ENCODE measurements around the gene EPB41L5. TPM values are rescaled to one million over a fixed set of nuclear protein-coding genes. Genes with fewer than 3 reads are reported as not detected.

The EPB41L5 gene
- total and polyA plus RNA-seq, 2 donors (not counting 3 experiments of a cell fraction or from before 2014, with no cell fraction given): 8.4 to 13.6 TPM

DNA sequence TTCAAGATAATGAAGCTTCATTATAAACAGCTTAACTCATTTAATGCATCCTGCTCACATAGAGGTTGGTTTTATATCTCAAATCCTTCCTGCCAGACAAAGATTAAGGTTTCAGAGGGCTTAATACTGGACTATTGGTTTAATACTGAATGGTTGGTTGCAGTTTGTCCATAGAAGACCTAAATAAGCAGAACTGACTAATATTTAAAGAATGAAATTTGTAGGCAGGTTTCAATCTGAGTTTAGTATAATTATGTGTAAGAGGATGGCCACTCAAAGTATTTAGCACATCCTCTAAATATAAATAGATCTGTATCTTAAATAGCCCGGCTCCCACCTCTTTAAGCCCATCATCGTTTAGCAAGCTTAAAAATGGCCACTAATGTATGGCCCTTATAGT is 92.5 kb downstream of the EPB41L5 start:
- Histone ChIP-seq H3K4me1 (ENCODE audit: control insufficient read depth, extremely low read depth, insufficient read depth, low read length) (peaks cover 26% of the 10 kb centered on the region), H3K9ac (replicated peaks; ENCODE audit: extremely low read depth, insufficient read depth, low read length) (no peak overlapping the region), H4K20me1 (replicated peaks; ENCODE audit: control insufficient read depth, extremely low read depth, insufficient read depth, low read length) (no peaks in the 10 kb centered on the region), H3K9me1 (replicated peaks; ENCODE audit: control insufficient read depth, extremely low read depth, insufficient read depth, low read length) (no peaks in the 10 kb centered on the region), H3K27me3 (ENCODE audit: control insufficient read depth in 2 of 2, insufficient read depth in 2 of 2, low read length in 2 of 2) (no peaks in the 10 kb centered on the region), H3K79me2 (ENCODE audit: control insufficient read depth, insufficient read depth, low read length) (no peaks in the 10 kb centered on the region), H3K4me3 (replicated peaks in 1 of 3; ENCODE audit: insufficient read depth in 1 of 3, low read depth in 1 of 3, low read length in 3 of 3) (no peak overlapping the region), H3K36me3 (ENCODE audit: control insufficient read depth in 2 of 2, extremely low read depth in 1 of 2, insufficient read depth in 2 of 2, low read length in 2 of 2) (no peaks in the 10 kb centered on the region), H3K27ac (ENCODE audit: insufficient read depth, low read depth, low read length) (no peak overlapping the region), H3K9me3 (replicated peaks; ENCODE audit: control insufficient read depth, insufficient read depth, low read length) (no peaks in the 10 kb centered on the region), H2AFZ (ENCODE audit: low read depth, low read length) (no peak overlapping the region), H3K4me2 (ENCODE audit: insufficient read depth, low read length) (no peak overlapping the region)
- ChIA-PET POLR2A (no interaction called here), CTCF (interaction anchor here (1.3 to 2.5 kb wide), 3 partner anchors 8 to 352 kb away, joined by 3 to 20 read pairs (median 7); no protein-coding TSS in a partner anchor)
- dilution Hi-C loops (cut with MboI; ENCODE audit: extremely low pct_ligation_motif_present, low sequenced_read_pairs) (no loop called here), intact Hi-C loops (cut with micrococcal nuclease) (loop anchor here (5.0 to 10.0 kb wide), 2 partner anchors 281 to 458 kb away; no protein-coding TSS in a partner anchor)
- FAIRE-seq (no peak), DNase-seq (ENCODE audit: low read depth, low spot score) (no peak)
- BruUV-seq (replicated peaks): no TSS peak
- TF ChIP-seq EZH2 (IDR thresholded peaks at IDR 0.05; ENCODE audit: borderline replicate concordance, low read depth, low read length, severe bottlenecking) (no peak), JUN (IDR thresholded peaks at IDR 0.05; ENCODE audit: borderline replicate concordance, insufficient read depth, insufficient read length, low read depth) (no peak), POLR2AphosphoS5 (IDR thresholded peaks at IDR 0.05; ENCODE audit: insufficient read depth, low read depth, low read length) (no peak), MYC (IDR thresholded peaks at IDR 0.05; ENCODE audit: low read depth, low read length) (no peak), POLR2A (IDR thresholded peaks at IDR 0.05; ENCODE audit: low read depth, low read length) (no peak), FOS (IDR thresholded peaks at IDR 0.05; ENCODE audit: borderline replicate concordance, insufficient read depth, low read length) (no peak), MAX (IDR thresholded peaks at IDR 0.05; ENCODE audit: insufficient read depth, insufficient read length) (no peak), GATA2 (IDR thresholded peaks at IDR 0.05; ENCODE audit: insufficient read depth, insufficient read length, low read depth, low read length) (no peak)
- TF ChIP-seq, protein P1, sequence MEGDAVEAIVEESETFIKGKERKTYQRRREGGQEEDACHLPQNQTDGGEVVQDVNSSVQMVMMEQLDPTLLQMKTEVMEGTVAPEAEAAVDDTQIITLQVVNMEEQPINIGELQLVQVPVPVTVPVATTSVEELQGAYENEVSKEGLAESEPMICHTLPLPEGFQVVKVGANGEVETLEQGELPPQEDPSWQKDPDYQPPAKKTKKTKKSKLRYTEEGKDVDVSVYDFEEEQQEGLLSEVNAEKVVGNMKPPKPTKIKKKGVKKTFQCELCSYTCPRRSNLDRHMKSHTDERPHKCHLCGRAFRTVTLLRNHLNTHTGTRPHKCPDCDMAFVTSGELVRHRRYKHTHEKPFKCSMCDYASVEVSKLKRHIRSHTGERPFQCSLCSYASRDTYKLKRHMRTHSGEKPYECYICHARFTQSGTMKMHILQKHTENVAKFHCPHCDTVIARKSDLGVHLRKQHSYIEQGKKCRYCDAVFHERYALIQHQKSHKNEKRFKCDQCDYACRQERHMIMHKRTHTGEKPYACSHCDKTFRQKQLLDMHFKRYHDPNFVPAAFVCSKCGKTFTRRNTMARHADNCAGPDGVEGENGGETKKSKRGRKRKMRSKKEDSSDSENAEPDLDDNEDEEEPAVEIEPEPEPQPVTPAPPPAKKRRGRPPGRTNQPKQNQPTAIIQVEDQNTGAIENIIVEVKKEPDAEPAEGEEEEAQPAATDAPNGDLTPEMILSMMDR (IDR thresholded peaks at IDR 0.05; ENCODE audit: extremely low read depth in 1 of 2, insufficient read depth in 1 of 2, low read depth in 1 of 2, low read length in 2 of 2): no peak
